Heart right ventricle (tissue), 16 donors: Measurements from ENCODE around the gene KLHL40. TPM values are rescaled to one million over a fixed set of nuclear protein-coding genes. Genes with fewer than 3 reads are reported as not detected.

Experiments
- ATAC-seq, 8 donors: fragments of 200-7000 bp; cut with Tn5 transposase; one replicate each; pipeline ENCODE4 v1.9.1; 2020; ENCODE audit warnings: mild to moderate bottlenecking in 8 of 8, moderate library complexity in 8 of 8, moderate number of reproducible peaks in 1 of 8
- DNase-seq, 2 donors: peaks; one replicate each; pipeline ENCODE4 v3.0.0-alpha.2; 2020
- H3K27ac ChIP-seq, 10 donors: fragments of 200-600 bp; sonication (generic) in 2 of 10; one replicate each; pipeline versions ENCODE4 v1.5.0 to v1.8.0; 2020 to 2022; ENCODE audit warnings: mild to moderate bottlenecking in 3 of 10
- H3K27me3 ChIP-seq, 7 donors: fragments of 200-600 bp; one replicate each; pipeline ENCODE4 v1.8.0; 2021 to 2022; ENCODE audit warnings: mild to moderate bottlenecking in 2 of 7
- H3K36me3 ChIP-seq, 9 donors: fragments of 200-600 bp; sonication (generic) in 1 of 9; one replicate each; pipeline versions ENCODE4 v1.5.0 to v1.8.0; 2020 to 2022; ENCODE audit warnings: mild to moderate bottlenecking in 2 of 9
- H3K4me1 ChIP-seq, 9 donors: fragments of 200-600 bp; sonication (generic) in 1 of 9; one replicate each; pipeline versions ENCODE4 v1.5.0 to v1.8.0; 2020 to 2022; ENCODE audit warnings: mild to moderate bottlenecking in 4 of 9
- H3K4me3 ChIP-seq, 10 donors: fragments of 200-600 bp; sonication (generic) in 2 of 10; one replicate each; pipeline versions ENCODE4 v1.5.0 to v1.8.0; 2020 to 2022; ENCODE audit warnings: mild to moderate bottlenecking in 7 of 10, moderate library complexity in 2 of 10
- H3K9me3 ChIP-seq, 11 donors: fragments of 200-600 bp in 10 of 11; sonication (generic) in 2 of 11; one replicate each; pipeline versions ENCODE4 v1.5.0 to v1.8.0; 2013 to 2022; ENCODE audit warnings: mild to moderate bottlenecking in 2 of 11, control low read depth in 1 of 11, moderate library complexity in 1 of 11
- CTCF ChIP-seq, 9 donors: fragments of 200-600 bp; sonication (generic) in 2 of 9; IDR thresholded peaks; one replicate each; pipeline versions ENCODE4 v1.5.0 to v1.8.0; 2021 to 2022; ENCODE audit warnings: antibody characterized with exemption in 9 of 9, mild to moderate bottlenecking in 5 of 9, moderate library complexity in 1 of 9
- WGBS, 2 donors: extraction: QIAGEN DNeasy Blood & Tissue Kit; methylation state at CpG; one replicate each; pipeline ENCODE4 v1.1.7; 2013; ENCODE audit warnings: inconsistent platforms in 1 of 2; 5-methylcytosine and 5-hydroxymethylcytosine counted together
- intact Hi-C, 10 donors: fragments of 100-400 bp; cut with DNase I; formaldehyde crosslinking; loops; one replicate each; pipeline versions ENCODE4 v1.11.1 to v1.14.2; 2022
- polyA plus RNA-seq, 2 donors: library from polyadenylated mRNA; stranded (reverse); fragments of 200-250 nt; gene quantifications; one replicate each; pipeline ENCODE4 v1.2.3, GENCODE V29; 2013
- total RNA-seq, 10 donors: library from RNA; stranded (reverse); fragmentation: NEBNext Ultra II Directional in 3 of 10; extraction: Animal tissue kit (Norgen Biotek cat#: 25700) in 3 of 10; gene quantifications; one replicate each; pipeline versions ENCODE4 v1.2.1 to v1.2.4, GENCODE V29; 2021 to 2023
- donor health status: Arrhythmogenic right ventricular cardiomyopathy.
- donor health status: ischemic (EF 13 %, LVEDD 7.1; RV severe dilation, severe dysfunction).
- donor health status: healthy with polysubstance abuse.
- donor health status: DM: no; HTN: yes; CAD: no.
- donor health status: DM: no; HTN: no; CAD: no.
- donor health status: ischemic (EF 25% LVEDD 6.9; RV normal size, moderate dysfunction).
- donor health status: ischemic (EF 25% LVEDD 5.7; RV mildly dilated, moderate dysfunction).
- donor health status: healthy.
- donor health status: DM: yes; HTN: yes; CAD: no.
- donor health status: Ischemic cardiomyopathy.
- donor health status: ischemic (EF 35%, LVEDD 5.7; RV mildly dilated, moderate dysfunction).
- donor health status: nonischemic (EF 11% LVEDD 7.7; RV severe dilation, severe dysfunction).
- donor health status: DM: yes; HTN: yes; CAD: no.
- donor health status: PGD.
- donor health status: ischemic (EF 29% LVEDD 5.4; RV normal size, mild dysfunction).
- donor health status: nonischemic (EF 23%, LVEDD 6.1; RV moderate dilation, normal function).

The KLHL40 gene
- total and polyA plus RNA-seq, 12 donors = 0.26 to 8.3 (median 0.85) TPM

DNA sequence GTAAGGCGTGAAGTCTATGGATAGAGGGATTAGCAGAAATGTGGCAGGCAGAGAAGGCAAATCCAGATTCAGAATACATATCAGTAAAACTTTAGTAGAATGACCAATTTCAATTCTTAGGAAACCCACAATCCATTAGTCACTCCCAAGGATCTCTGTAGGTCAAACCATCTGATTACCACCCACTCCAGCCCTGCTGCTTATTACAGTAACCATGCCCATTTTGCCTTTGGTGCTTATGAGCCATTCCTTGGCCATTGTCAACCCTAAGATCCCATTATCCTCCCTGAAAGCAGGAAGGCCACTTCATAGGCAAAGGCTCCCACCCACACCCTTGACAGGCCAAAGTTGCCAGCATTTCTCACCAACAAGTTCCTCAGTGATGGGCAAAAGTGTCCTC, 5.1 kb upstream of the KLHL40 start:
- H3K9me3 ChIP-seq = peaks cover 0 to 27% (median 0%) of the 10 kb centered on the region in 11 donors
- peaks cover 4 to 26% (median 11%) of the 10 kb centered on the region in 9 donors for H3K4me1 ChIP-seq
- DNase-seq (no peak), ATAC-seq (no peak)
- WGBS, 2 donors = 83 to 88% methylated on average over 1 of the region's 1 CpG
- no peak overlapping the region for H3K27ac ChIP-seq
- peaks cover 0 to 6% (median 0%) of the 10 kb centered on the region in 7 donors for H3K27me3 ChIP-seq
- intact Hi-C loops = no loop called here
- TF ChIP-seq CTCF (IDR thresholded peaks at IDR 0.05) = no peak
- no peaks in the 10 kb centered on the region for H3K36me3 ChIP-seq
- no peak overlapping the region for H3K4me3 ChIP-seq

DNA sequence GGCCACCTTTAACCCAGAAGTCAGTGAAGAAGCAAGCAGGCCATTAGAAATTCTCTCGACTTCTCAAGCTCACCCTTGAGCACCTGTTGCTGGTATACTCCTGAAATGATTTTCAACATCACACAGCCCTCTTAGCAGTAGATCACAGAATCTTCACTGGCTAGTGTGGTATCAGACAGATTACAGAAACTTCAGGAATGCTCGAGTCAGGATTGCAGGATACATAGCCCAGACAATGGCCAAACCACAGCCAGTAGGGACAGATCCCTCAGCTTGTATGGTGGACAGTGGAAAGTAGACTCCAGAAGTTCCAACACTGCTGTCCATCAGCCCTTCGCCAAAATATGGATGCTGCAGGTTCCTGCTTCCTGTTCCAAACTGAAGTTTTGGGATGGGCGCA, 4.5 kb upstream of the KLHL40 start:
- peaks cover 0 to 24% (median 0%) of the 10 kb centered on the region in 11 donors for H3K9me3 ChIP-seq
- H3K4me1 ChIP-seq = peaks cover 4 to 31% (median 16%) of the 10 kb centered on the region in 9 donors
- no peak for ATAC-seq
- TF ChIP-seq CTCF (IDR thresholded peaks at IDR 0.05) = no peak
- H3K27me3 ChIP-seq = peaks cover 0 to 11% (median 4%) of the 10 kb centered on the region in 7 donors
- 83 to 85% methylated on average over 4 of the region's 4 CpGs for WGBS, 2 donors
- H3K27ac ChIP-seq = no peak overlapping the region
- H3K4me3 ChIP-seq = no peak overlapping the region
- H3K36me3 ChIP-seq = no peaks in the 10 kb centered on the region
- intact Hi-C loops = no loop called here
- DNase-seq = no peak

- no peak for TF ChIP-seq CTCF (IDR thresholded peaks at IDR 0.05)
- peaks cover 4 to 33% (median 20%) of the 10 kb centered on the region in 9 donors for H3K4me1 ChIP-seq
- peaks cover 0 to 18% (median 8%) of the 10 kb centered on the region in 7 donors for H3K27me3 ChIP-seq
- H3K27ac ChIP-seq = no peak overlapping the region
- no peaks in the 10 kb centered on the region for H3K36me3 ChIP-seq
- WGBS, 2 donors = 85% methylated on average over 10 of the region's 10 CpGs
- H3K4me3 ChIP-seq = no peak overlapping the region
- peaks cover 0 to 18% (median 0%) of the 10 kb centered on the region in 11 donors for H3K9me3 ChIP-seq
- intact Hi-C loops = no loop called here
- ATAC-seq (no peak), DNase-seq (no peak)
These were observed 3.8 kb upstream of the KLHL40 start for GRCh38 chr3:42681361-42682038.

DNA sequence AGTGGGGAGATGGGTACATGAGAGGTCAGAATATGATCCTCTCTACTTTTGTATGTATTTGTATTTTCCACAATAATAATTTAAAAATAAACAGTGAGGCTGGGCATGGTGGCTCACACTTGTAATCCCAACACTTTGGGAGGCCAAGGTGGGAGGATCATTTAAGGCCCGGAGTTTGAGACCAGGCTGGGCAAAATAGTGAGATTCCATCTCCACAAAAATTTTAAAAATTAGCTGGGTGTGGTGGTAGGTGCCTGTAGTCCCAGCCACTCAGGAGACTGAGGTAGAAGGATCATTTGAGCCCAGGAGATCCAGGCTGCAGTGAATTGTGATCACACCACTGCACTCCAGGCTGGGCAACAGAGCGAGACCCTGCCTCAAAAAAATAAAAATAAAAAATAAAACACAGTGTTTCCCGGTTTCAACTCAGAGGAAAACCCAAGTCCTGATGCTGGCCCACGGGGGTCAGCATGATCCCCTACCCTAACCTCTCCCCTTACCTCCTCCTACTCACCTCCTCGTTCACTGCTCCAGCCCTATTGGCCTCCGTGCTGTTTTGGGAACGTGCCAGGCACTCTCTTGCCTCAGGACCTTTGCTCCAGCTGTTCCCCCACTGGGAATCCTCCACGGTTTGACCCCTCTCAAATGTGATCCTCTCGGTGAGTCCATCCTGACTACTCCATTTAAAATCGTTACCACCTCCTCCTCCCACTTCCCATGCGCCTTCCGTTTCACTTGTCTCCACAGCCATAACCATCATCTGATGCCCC, 2.9 kb upstream of the KLHL40 start:
- TF ChIP-seq CTCF (IDR thresholded peaks at IDR 0.05) = no peak
- DNase-seq (no peak), ATAC-seq (no peak)
- peak overlapping the region in 8 of 10 donors; percentile 78 to 94 (median 86) for H3K27ac ChIP-seq
- H3K27me3 ChIP-seq = peaks cover 0 to 23% (median 11%) of the 10 kb centered on the region in 7 donors
- intact Hi-C loops = no loop called here
- peaks cover 4 to 36% (median 20%) of the 10 kb centered on the region in 9 donors for H3K4me1 ChIP-seq
- 70 to 75% methylated on average over 12 of the region's 12 CpGs for WGBS, 2 donors
- no peaks in the 10 kb centered on the region for H3K36me3 ChIP-seq
- peaks cover 0 to 11% (median 0%) of the 10 kb centered on the region in 11 donors for H3K9me3 ChIP-seq
- no peak overlapping the region for H3K4me3 ChIP-seq
